Peyer's patch (tissue), 4 donors: Measurements from ENCODE around the gene DMD. TPM values are rescaled to one million over a fixed set of nuclear protein-coding genes. Genes with fewer than 3 reads are reported as not detected.

Source experiments
- DNase-seq, 3 donors: peaks; one replicate each; pipeline ENCODE4 v3.0.0-alpha.2; 2017 to 2019
- H3K27ac ChIP-seq, 4 donors: fragments of 200-600 bp; sonication (generic); one replicate each; pipeline ENCODE4 v1.5.1; 2016 to 2019
- H3K27me3 ChIP-seq, 2 donors: fragments of 200-600 bp; sonication (generic); one replicate each; pipeline ENCODE4 v1.5.1; 2019
- H3K36me3 ChIP-seq, 3 donors: fragments of 200-600 bp; sonication (generic); one replicate each; pipeline ENCODE4 v1.5.1; 2016 to 2019
- H3K4me1 ChIP-seq, 4 donors: fragments of 200-600 bp; sonication (generic); one replicate each; pipeline ENCODE4 v1.5.1; 2016 to 2019
- H3K4me3 ChIP-seq, 4 donors: fragments of 200-600 bp; sonication (generic); 1 replicate in 3 of 4; 2 replicates in 1 of 4; pipeline ENCODE4 v1.5.1; 2016 to 2019; ENCODE audit warnings: mild to moderate bottlenecking in 1 of 4
- H3K9me3 ChIP-seq, 4 donors: fragments of 200-600 bp; sonication (generic); one replicate each; pipeline ENCODE4 v1.5.1; 2016 to 2019; ENCODE audit warnings: mild to moderate bottlenecking in 1 of 4
- POLR2A ChIP-seq, 2 donors: fragments of 450-650 bp; IDR thresholded peaks; one replicate each; pipeline ENCODE4 v1.5.1; 2017; ENCODE audit warnings: antibody characterized with exemption in 2 of 2, mild to moderate bottlenecking in 2 of 2, moderate library complexity in 2 of 2
- total RNA-seq, 4 donors: library from RNA; depleted of rRNA; stranded (reverse); fragments of >200 nt; gene quantifications; one replicate each; pipeline ENCODE4 v1.1.0, GENCODE V29; 2016
- TF ChIP-seq, protein P1 (sequence below), 6 experiments: fragments of 450-650 bp in 4 of 6; fragments of 200-600 bp in 2 of 6; sonication (generic) in 1 of 6; IDR thresholded peaks; one replicate each; pipeline ENCODE4 v1.5.1; 2017 to 2019; ENCODE audit warnings: antibody characterized with exemption in 6 of 6, mild to moderate bottlenecking in 3 of 6, moderate library complexity in 1 of 6

Gene DMD
- total RNA-seq, 4 donors from 2014 or later: 15.8 to 109 (median 19.1) TPM

DNA sequence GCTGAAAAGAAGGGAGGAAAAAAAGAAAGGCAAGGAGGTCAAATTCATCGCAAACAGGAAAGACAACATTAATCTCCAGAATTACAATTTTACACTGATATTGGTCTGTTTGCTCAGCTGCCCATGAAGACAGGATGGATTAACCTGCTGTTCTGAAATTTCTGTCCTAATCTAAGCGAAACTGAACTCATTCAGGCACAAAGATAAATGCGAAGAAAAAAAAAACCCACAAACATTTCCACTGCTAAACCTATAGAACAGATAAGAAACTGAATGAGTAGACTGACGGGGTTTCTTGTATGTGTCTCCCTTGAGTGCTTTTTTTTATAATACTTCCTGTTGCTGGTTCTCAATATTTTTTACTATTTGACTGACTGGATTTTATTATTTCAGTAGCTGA is 1887.7 kb downstream of the DMD start:
- DNase-seq: no peak

DNA sequence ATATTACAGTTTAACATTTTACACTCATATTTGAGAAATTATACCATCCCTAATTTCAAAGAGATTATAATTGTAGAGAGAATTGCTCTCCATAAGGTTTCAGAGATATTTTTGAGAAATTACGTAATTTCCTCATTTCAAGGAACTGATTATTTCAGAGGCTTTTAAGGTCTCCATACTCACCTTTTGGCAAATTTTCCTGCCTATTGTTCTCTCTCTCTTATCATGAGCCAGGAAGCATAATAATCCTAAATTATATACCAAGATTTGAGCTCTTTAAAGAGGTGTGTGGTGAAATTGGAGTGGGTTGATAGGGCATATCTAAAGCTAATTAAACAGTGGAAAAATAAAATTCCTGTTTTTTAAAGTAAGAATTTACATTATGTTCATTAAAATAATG is 1890.6 kb downstream of the DMD start:
- Histone ChIP-seq H3K36me3 (no peaks in the 10 kb centered on the region), H3K27me3 (no peaks in the 10 kb centered on the region), H3K4me1 (no peaks in the 10 kb centered on the region), H3K4me3 (no peak overlapping the region), H3K27ac (no peak overlapping the region), H3K9me3 (no peaks in the 10 kb centered on the region)
- TF ChIP-seq POLR2A (IDR thresholded peaks at IDR 0.05): no peak
- TF ChIP-seq, protein P1, sequence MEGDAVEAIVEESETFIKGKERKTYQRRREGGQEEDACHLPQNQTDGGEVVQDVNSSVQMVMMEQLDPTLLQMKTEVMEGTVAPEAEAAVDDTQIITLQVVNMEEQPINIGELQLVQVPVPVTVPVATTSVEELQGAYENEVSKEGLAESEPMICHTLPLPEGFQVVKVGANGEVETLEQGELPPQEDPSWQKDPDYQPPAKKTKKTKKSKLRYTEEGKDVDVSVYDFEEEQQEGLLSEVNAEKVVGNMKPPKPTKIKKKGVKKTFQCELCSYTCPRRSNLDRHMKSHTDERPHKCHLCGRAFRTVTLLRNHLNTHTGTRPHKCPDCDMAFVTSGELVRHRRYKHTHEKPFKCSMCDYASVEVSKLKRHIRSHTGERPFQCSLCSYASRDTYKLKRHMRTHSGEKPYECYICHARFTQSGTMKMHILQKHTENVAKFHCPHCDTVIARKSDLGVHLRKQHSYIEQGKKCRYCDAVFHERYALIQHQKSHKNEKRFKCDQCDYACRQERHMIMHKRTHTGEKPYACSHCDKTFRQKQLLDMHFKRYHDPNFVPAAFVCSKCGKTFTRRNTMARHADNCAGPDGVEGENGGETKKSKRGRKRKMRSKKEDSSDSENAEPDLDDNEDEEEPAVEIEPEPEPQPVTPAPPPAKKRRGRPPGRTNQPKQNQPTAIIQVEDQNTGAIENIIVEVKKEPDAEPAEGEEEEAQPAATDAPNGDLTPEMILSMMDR (IDR thresholded peaks at IDR 0.05): no peak
- no peak for DNase-seq

More for the DNA sequence above, 1887.7 kb downstream of the DMD start:
- no peaks in the 10 kb centered on the region for H3K36me3 ChIP-seq
- no peak overlapping the region for H3K4me3 ChIP-seq
- H3K27me3 ChIP-seq: no peaks in the 10 kb centered on the region
- TF ChIP-seq, protein P1 (IDR thresholded peaks at IDR 0.05): no peak
- TF ChIP-seq POLR2A (IDR thresholded peaks at IDR 0.05): no peak
- no peaks in the 10 kb centered on the region for H3K9me3 ChIP-seq
- H3K4me1 ChIP-seq: no peaks in the 10 kb centered on the region
- H3K27ac ChIP-seq: no peak overlapping the region

DNA sequence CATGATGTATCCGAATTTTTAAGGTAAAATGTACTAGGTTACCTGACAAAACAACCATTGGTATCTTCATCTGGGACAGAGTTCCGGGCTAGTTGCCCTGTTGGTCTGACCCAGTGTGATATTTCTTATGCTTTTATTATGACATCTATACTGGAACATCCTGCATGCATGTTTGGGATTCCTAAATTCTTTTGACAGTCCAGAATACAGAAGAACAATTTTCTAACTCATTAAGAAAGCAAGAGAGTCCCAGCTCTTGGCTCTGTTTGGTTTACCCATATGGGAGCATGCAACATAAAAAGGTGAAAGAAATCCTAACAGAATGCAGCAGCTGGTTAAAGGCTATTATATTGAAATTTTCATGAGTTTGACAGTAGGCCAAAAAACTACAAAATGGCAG is 1891.8 kb downstream of the DMD start:
- Histone ChIP-seq H3K4me3 (no peak overlapping the region), H3K4me1 (no peaks in the 10 kb centered on the region), H3K27ac (no peak overlapping the region), H3K9me3 (no peaks in the 10 kb centered on the region), H3K36me3 (no peaks in the 10 kb centered on the region), H3K27me3 (no peaks in the 10 kb centered on the region)
- TF ChIP-seq, protein P1 (IDR thresholded peaks at IDR 0.05): no peak
- TF ChIP-seq POLR2A (IDR thresholded peaks at IDR 0.05): no peak
- no peak for DNase-seq

DNA sequence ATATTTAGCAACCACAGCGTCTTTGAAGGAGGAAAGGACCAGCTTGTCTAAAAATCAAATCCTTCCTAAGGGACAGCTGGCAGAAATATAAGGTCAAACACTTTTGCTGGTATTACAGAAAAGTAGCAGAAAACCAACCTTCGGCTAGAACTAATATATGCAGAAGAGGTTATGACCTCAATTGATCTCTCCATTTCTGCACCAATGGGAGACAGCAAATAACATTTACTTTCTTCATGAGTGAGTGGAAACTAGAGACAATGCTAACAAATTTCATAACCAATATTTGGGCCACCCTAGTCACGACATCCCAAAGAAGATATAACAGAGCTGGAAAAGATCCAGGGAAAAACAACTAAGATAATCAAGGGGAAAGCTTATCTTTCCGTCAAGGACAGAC is 1892.5 kb downstream of the DMD start:
- TF ChIP-seq, protein P1 (IDR thresholded peaks at IDR 0.05): no peak
- TF ChIP-seq POLR2A (IDR thresholded peaks at IDR 0.05): no peak
- Histone ChIP-seq H3K4me1 (no peaks in the 10 kb centered on the region), H3K9me3 (no peaks in the 10 kb centered on the region), H3K27ac (no peak overlapping the region), H3K36me3 (no peaks in the 10 kb centered on the region), H3K4me3 (no peak overlapping the region), H3K27me3 (no peaks in the 10 kb centered on the region)
- no peak for DNase-seq

DNA sequence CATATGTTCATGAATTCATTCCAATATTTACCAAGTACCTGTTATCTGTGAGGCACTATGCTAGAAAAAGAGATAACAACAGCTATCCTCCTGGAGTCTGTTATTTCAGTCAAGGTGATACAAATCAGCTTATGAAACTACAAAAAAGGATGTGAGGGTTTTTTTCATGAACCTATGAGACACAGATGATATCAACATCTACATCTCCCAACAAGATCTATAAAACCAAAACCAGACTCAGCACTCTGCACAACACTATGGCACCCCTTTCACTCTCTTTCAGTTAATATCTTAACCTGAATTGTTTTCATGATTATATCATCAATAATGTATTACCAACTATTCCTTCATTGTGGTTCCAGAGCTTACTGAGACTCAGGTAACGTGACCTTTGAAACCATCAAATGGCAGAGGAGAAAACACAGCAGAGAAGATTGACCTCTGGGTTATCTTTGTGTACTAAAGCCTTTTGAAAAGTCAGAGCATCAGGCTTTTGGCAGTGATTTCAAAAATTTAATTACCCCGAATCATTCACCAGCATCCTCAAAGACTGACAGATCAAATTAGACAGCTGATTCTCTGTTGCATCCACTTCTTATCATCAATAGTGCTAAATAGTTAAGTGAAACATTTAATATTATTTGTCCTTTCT is 1894.9 kb downstream of the DMD start:
- H3K27ac ChIP-seq: no peak overlapping the region
- H3K27me3 ChIP-seq: no peaks in the 10 kb centered on the region
- DNase-seq: no peak
- H3K4me3 ChIP-seq: no peak overlapping the region
- H3K4me1 ChIP-seq: no peaks in the 10 kb centered on the region
- H3K36me3 ChIP-seq: no peaks in the 10 kb centered on the region
- no peak for TF ChIP-seq POLR2A (IDR thresholded peaks at IDR 0.05)
- TF ChIP-seq, protein P1 (IDR thresholded peaks at IDR 0.05): no peak
- H3K9me3 ChIP-seq: no peaks in the 10 kb centered on the region

DNA sequence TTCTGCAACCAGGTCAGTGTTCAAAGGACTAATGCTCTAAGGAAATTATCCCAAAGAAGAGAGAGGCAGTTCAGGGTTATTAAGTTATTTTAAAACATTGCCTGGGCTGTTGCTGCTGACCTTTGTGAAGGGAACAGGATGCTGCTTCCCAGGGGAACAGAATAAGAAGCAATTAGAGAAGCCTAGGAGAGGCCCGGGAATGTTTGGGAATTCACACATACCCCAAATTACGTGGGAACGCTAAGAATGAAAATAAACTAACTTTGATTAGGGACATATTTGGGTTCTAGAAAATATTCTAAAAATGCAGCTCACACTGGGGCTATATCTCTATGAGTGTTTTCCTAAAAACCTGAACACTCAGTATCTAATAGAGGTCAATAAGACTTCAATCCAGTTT is 1896.4 kb downstream of the DMD start:
- no peak for DNase-seq
- H3K27ac ChIP-seq: no peak overlapping the region
- H3K4me1 ChIP-seq: no peaks in the 10 kb centered on the region
- no peaks in the 10 kb centered on the region for H3K36me3 ChIP-seq
- H3K4me3 ChIP-seq: no peak overlapping the region
- TF ChIP-seq, protein P1 (IDR thresholded peaks at IDR 0.05): no peak
- no peak for TF ChIP-seq POLR2A (IDR thresholded peaks at IDR 0.05)
- no peaks in the 10 kb centered on the region for H3K9me3 ChIP-seq
- no peaks in the 10 kb centered on the region for H3K27me3 ChIP-seq
